Activated T-cell treated with anti-CD3 and anti-CD28 coated beads for 4 hours (primary cell): ENCODE results near the gene EEF1A2.

Experiments
- DNase-seq: peaks from one replicate; pipeline ENCODE4 v3.0.0-alpha.2; 2020

EEF1A2 gene

DNA sequence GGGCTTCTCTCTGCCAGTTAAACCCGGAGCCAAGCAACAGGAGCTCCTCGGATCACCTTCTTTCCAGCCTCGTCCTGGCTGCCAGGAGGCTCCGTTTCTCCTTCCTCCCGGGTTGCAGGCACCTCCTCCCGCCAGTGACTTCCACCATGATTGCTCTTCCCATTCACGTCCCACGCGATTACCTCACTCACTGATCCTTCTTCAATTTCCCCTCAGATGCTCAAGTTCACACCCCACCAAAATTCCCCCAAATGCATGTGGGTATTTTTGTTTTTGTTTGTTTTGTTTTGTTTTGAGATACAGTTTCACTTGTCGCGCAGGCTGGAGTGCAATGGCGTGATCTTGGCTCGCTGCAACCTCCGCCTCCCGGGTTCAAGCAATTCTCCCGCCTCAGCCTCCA lies 51.6 kb downstream of the EEF1A2 start:
- no peak for DNase-seq

DNA sequence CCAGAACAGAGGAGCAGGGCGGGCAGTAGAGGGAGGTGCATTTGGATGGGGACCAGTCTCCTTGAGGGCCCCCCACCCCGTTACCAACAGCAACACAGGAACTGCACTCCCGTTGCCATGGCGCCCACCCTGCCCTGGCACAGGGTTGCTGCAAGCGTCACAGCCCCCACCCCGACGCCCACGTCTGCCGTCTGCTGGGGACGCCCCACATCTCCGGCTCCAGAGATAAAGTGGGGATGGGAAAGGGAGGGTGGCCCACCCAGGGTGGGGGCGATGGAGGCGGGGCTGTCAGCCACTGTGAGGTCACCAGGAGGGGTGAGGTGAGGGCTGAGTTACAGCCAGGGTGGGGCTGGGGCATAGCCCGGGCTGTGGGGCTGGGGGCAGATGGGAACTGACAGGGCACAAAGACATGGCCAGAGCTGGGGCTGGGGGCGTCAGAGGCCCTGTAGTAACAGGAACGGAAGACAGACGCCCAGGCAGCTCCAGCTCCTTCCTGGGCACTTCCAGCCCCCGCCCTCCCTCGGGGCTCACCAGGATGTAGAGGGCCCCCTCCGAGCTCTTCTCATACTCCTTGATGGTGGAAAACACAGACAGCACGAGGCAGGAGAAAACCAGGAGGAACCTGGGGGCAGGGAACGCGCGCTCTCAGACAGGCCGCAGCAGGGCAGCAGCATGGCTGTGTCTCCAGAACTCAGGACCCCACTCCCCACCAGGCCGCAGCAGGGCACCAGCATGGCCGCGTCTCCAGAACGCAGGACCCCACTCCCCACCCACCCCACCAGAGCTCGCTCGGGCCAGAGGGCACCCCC lies 52.5 kb downstream of the EEF1A2 start:
- no peak for DNase-seq

GRCh38 chr20:63445075-63445734 lies 53.7 kb downstream of the EEF1A2 start:
- no peak for DNase-seq

GRCh38 chr20:63444548-63444947 lies 54.3 kb downstream of the EEF1A2 start:
- DNase-seq = no peak

GRCh38 chr20:63443606-63444395 lies 55.1 kb downstream of the EEF1A2 start:
- DNase-seq = no peak

DNA sequence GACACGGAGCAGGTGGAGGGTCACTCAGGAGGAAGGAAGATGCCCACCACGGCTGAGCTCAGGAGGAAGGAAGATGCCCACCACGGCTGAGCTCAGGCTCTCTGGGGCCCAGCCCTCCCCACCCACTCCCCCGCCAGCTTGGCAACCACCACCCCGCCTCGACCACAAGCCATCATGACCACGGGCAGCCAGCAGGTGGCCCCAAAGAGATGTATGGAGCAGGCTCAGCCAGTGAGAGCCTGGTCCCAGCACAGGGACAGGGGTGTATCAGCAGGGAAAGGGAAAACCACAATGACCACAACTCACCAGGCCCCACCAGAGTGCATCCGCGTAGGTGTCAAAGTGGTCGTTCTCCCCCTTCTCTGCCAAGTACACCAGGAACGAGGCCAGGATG lies 56.8 kb downstream of the EEF1A2 start:
- DNase-seq = peak; percentile 49

- no peak for DNase-seq
These were observed 57.5 kb downstream of the EEF1A2 start for GRCh38 chr20:63441136-63442099.

DNA sequence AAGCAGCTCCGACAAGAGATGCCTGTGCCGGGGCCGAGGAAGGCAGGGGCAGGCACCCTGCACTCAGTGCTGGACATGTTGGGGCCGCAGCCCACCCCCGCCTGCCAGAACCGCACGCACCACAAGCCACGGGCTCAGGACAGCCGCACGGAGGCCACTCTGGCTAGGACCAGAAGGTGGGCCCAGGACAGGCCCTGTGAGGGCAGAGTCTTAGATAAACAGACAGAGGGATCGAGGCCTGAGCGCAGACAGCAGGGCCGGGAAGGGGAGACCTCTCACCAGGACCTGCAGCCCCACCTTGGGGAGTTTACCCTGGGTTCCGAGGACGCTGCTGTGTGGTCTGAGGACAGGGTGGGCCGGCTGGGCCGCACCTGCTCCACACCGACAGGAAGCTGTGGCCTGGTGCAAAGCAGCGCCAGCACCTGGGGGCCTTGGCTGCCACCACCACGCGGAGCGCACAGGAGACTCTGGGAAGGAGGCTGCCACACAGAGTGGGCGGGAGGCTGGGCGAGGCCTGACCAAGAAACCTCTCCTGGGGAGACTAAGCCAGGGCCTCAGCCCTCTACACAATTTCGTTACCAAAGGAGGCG lies 58.4 kb downstream of the EEF1A2 start:
- DNase-seq = no peak

DNA sequence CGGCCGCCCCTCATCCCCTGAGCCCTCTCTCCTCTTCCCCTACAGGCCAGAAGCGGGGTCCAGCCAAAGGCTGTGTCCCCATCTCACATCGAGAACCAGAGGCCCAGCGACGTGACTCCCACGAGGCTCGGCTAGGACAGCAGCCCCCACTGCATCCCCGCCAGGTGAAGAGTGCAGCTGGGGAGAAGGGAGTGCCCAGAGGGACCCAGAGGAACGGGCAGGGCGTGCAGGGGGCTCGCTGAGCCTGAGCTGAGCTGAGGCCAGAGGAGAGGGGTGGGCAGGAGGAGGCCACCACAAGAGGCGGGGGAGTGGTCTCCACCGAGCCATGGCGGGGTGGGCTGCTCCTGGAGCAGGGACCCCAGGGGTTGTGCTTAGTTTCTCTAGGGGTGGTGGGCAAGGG lies 59.0 kb downstream of the EEF1A2 start:
- no peak for DNase-seq

DNA sequence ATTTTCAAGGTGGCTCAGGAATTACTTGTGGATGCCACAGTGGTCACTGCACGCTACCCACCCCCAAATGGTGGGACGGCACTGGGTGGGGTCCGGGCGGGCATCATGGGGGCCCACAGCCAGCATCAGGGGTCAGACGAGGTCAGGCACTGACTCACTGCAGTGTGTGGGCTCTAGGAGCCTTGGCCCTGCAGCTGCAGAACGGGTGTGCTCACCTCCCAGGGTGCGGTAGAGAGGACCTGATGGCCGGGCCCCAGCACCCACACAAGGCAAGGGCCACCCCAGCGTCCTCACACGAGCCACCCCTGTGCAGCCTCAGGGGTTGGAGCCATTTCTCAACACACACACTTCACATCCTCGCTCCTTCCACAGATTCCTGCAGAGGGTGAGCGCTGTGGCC lies 60.8 kb downstream of the EEF1A2 start:
- no peak for DNase-seq
